C4-2B (cell line): ENCODE measurements around the gene EPS8L1.
"Not testable (repeated sequence)": the region's sequence is repeated elsewhere in the genome, so short reads cannot be mapped to it uniquely, and the experiment has no call there.

Source experiments
- H3K27ac ChIP-seq: fragments of 450-650 bp; 2 replicates; pipeline ENCODE4 v1.5.1; 2017
- CTCF ChIP-seq: fragments of 450-650 bp; conservative IDR thresholded peaks from 2 replicates; pipeline ENCODE4 v1.5.1; 2017; ENCODE audit warnings: mild to moderate bottlenecking
- ZFX ChIP-seq: fragments of 450-650 bp; IDR thresholded peaks from 2 replicates; pipeline ENCODE4 v1.6.1; 2017

Gene EPS8L1

GRCh38 chr19:55099557-55100506 is 24.2 kb downstream of the EPS8L1 start:
- no peak for TF ChIP-seq CTCF
- TF ChIP-seq ZFX = no peak
- H3K27ac ChIP-seq = no peak overlapping the region

- H3K27ac ChIP-seq = no peak overlapping the region
These were observed 25.6 kb downstream of the EPS8L1 start for GRCh38 chr19:55101261-55101660.

GRCh38 chr19:55103190-55103589 is 27.5 kb downstream of the EPS8L1 start:
- H3K27ac ChIP-seq = no peak overlapping the region
- TF ChIP-seq ZFX (no peak), CTCF (no peak)

More at GRCh38 chr19:55101261-55101660, 25.6 kb downstream of the EPS8L1 start:
- TF ChIP-seq CTCF = no peak
- TF ChIP-seq ZFX = no peak

- no peak overlapping the region for H3K27ac ChIP-seq
- TF ChIP-seq ZFX = no peak
- no peak for TF ChIP-seq CTCF
These were observed 29.6 kb downstream of the EPS8L1 start for GRCh38 chr19:55105237-55105636.

- no peak overlapping the region for H3K27ac ChIP-seq
- TF ChIP-seq CTCF (no peak), ZFX (no peak)
These were observed 30.9 kb downstream of the EPS8L1 start for GRCh38 chr19:55106591-55106990.

- not testable (repeated sequence) for H3K27ac ChIP-seq
These were observed 31.6 kb downstream of the EPS8L1 start for GRCh38 chr19:55107252-55107651.

GRCh38 chr19:55109527-55110291 is 34.0 kb downstream of the EPS8L1 start:
- TF ChIP-seq ZFX (no peak), CTCF (no peak)
- no peak overlapping the region for H3K27ac ChIP-seq
